Measurements from ENCODE around the gene IKZF1. TPM values are rescaled to one million over a fixed set of nuclear protein-coding genes. Genes with fewer than 3 reads are reported as not detected.

The IKZF1 gene
- polyA plus RNA-seq, 2 donors = 1.0 to 1.1 TPM

DNA sequence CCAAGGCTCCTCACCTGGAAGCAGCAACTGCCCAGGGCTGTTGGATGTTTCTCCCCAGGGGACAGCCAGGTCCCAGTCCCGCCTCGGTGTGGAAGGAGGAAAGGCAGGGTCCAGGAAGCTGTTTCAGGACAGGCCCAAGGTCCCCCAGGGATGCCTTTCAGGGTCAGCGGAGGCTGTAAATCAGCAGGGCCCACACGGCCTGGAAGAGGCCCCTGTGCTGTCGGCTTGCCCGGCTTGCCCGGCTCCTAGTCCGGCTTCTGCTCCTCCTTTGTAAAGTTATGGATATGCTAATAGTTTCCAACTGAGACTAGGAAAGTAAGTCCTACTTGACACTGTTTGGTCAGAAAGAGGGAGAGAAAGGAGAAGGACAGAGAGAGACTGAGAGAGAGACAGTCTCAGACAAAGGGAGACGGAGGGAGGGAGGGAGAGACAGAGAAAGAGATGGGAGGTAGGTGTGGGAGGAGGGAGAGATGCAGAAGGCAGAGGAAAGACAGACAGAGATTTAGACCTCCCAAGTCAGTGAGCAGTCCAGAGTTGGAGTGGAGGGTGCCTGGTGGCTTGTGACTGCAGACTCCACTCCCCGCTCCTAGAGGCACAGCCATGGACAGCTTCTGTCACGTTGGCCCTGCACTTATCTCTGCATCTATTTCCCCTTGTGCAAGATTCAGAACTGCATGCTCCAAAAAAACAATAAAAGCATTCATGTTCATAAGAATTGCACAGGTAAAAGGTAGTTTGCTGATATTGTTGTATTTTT, 10.5 kb downstream of the IKZF1 start:
- Histone ChIP-seq H3K27me3 (ENCODE audit: control insufficient read depth in 1 of 2, insufficient read depth in 2 of 2, low read length in 2 of 2) (peaks cover 0 to 5% of the 10 kb centered on the region in 2 donors), H3K4me1 (ENCODE audit: control insufficient read depth in 2 of 2, insufficient read depth in 2 of 2, low read length in 1 of 2) (no peaks in the 10 kb centered on the region), H3K9me3 (ENCODE audit: control insufficient read depth in 2 of 2, insufficient read depth in 1 of 2, low read depth in 1 of 2, low read length in 1 of 2) (no peaks in the 10 kb centered on the region), H3K36me3 (ENCODE audit: control insufficient read depth in 2 of 2, insufficient read depth in 2 of 2, low read length in 1 of 2) (no peaks in the 10 kb centered on the region), H3K27ac (ENCODE audit: low read depth in 2 of 2, low read length in 1 of 2) (peak overlapping the region; percentile 36 to 38), H3K4me3 (ENCODE audit: low read depth in 1 of 2, low read length in 2 of 2) (no peak overlapping the region)
- 49 to 53% methylated on average over 11 of the region's 11 CpGs for WGBS, 2 donors

DNA sequence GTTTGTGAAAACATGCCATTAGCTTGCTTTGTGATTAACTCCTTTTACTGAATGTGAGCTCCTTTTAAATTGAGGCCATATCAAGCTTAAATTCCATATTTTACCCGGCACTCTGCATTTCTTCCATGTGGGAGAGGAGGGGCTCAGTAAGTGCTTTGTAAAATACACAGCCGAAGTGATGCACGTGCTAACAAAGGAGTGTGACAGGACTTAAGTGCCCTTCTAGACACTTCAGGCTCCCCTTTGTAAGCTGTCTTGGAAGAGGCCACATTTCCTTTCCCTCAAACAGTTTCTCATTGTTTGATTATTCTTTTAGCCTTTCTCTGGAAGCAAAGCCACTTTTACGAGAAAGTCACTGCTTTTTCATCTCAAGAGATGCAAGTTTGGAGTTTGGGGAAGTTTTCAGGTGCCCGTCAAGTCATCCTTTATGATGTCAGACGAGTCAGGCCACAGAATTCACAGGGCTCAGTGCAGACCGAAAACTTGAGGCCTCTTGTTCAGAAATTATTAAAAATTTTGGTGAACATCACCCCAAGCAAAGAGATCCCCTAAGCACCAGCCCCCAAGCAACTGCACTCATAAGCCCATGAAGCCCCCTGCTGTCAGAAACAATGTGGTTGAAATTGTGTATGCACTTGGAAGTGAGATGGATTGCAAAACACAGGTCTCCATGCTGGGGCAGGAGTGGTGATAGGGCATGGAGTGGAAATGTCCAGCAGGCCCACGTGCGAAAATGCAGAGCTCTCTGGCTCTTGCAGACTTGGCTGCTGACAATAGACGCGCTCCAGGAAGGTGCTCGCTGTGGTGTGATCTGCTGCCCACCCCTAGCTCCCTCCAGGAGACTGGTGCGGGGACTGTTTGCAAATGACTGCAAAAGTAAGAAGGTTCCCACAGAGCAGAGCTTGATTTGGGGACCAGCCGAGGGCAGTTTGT, 11.5 kb downstream of the IKZF1 start:
- Histone ChIP-seq H3K4me1 (ENCODE audit: control insufficient read depth in 2 of 2, insufficient read depth in 2 of 2, low read length in 1 of 2) (no peaks in the 10 kb centered on the region), H3K36me3 (ENCODE audit: control insufficient read depth in 2 of 2, insufficient read depth in 2 of 2, low read length in 1 of 2) (no peaks in the 10 kb centered on the region), H3K9me3 (ENCODE audit: control insufficient read depth in 2 of 2, insufficient read depth in 1 of 2, low read depth in 1 of 2, low read length in 1 of 2) (no peaks in the 10 kb centered on the region), H3K27ac (ENCODE audit: low read depth in 2 of 2, low read length in 1 of 2) (peak overlapping the region in 1 of 2 donors; percentile 68), H3K4me3 (ENCODE audit: low read depth in 1 of 2, low read length in 2 of 2) (no peak overlapping the region), H3K27me3 (ENCODE audit: control insufficient read depth in 1 of 2, insufficient read depth in 2 of 2, low read length in 2 of 2) (peaks cover 0 to 5% of the 10 kb centered on the region in 2 donors)
- 50 to 56% methylated on average over 14 of the region's 14 CpGs for WGBS, 2 donors

- Histone ChIP-seq H3K9me3 (ENCODE audit: control insufficient read depth in 2 of 2, insufficient read depth in 1 of 2, low read depth in 1 of 2, low read length in 1 of 2) (no peaks in the 10 kb centered on the region), H3K36me3 (ENCODE audit: control insufficient read depth in 2 of 2, insufficient read depth in 2 of 2, low read length in 1 of 2) (no peaks in the 10 kb centered on the region), H3K4me1 (ENCODE audit: control insufficient read depth in 2 of 2, insufficient read depth in 2 of 2, low read length in 1 of 2) (no peaks in the 10 kb centered on the region), H3K27ac (ENCODE audit: low read depth in 2 of 2, low read length in 1 of 2) (no peak overlapping the region), H3K27me3 (ENCODE audit: control insufficient read depth in 1 of 2, insufficient read depth in 2 of 2, low read length in 2 of 2) (peaks cover 0 to 5% of the 10 kb centered on the region in 2 donors), H3K4me3 (ENCODE audit: low read depth in 1 of 2, low read length in 2 of 2) (no peak overlapping the region)
- 74 to 75% methylated on average over 7 of the region's 7 CpGs for WGBS, 2 donors
Observed at GRCh38 chr7:50317221-50317678, 12.7 kb downstream of the IKZF1 start.

DNA sequence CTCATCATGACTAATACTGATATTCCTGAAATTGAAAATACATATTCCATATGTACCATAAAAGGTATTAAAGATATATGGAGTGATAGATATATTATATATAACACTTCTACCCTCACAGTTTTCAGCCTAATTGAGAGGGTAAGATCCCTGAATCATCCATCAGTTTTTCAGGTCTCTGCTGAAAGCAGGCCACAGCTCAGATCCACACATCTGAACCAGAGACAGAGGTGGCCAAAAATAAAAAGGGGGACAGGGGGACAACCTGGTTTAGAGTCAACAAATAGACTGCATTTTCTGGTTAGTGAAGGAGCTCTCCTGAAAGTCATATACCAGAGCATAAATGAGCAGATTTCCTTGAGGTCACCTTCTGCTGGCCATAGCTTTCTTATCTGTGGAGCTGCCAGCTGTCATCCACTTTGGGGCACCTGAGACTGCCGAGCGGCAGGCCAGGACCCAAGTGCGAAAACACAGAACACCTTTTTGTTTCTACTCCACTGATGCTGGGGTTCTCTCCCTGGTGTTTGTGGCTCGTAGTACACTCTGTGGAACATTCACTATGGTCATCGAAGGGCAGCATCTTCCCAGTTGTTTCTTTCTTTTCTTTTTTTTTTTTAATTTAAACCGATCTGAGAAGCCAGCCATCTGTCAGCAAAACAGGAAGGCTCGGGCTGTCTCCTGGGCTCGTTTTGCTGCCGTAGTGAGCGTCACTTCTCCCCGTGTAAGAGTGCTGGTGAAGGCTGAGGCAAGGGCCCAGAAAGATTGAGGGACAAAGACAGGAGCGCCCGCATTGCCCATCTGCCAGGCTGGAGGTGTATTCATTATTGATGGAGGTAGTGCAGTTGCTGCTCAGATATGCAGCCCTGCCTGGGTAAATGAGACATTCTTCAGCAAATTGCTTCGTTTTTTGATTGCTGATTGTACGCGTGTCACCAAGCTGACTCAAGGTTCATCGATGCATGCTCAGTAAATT, 13.5 kb downstream of the IKZF1 start:
- Histone ChIP-seq H3K4me1 (ENCODE audit: control insufficient read depth in 2 of 2, insufficient read depth in 2 of 2, low read length in 1 of 2) (no peaks in the 10 kb centered on the region), H3K36me3 (ENCODE audit: control insufficient read depth in 2 of 2, insufficient read depth in 2 of 2, low read length in 1 of 2) (no peaks in the 10 kb centered on the region), H3K27ac (ENCODE audit: low read depth in 2 of 2, low read length in 1 of 2) (peak overlapping the region in 1 of 2 donors; percentile 52), H3K4me3 (ENCODE audit: low read depth in 1 of 2, low read length in 2 of 2) (no peak overlapping the region), H3K27me3 (ENCODE audit: control insufficient read depth in 1 of 2, insufficient read depth in 2 of 2, low read length in 2 of 2) (peaks cover 0 to 5% of the 10 kb centered on the region in 2 donors), H3K9me3 (ENCODE audit: control insufficient read depth in 2 of 2, insufficient read depth in 1 of 2, low read depth in 1 of 2, low read length in 1 of 2) (no peaks in the 10 kb centered on the region)
- WGBS, 2 donors = 63 to 74% methylated on average over 17 of the region's 17 CpGs

GRCh38 chr7:50321487-50322067, 17.1 kb downstream of the IKZF1 start:
- no peaks in the 10 kb centered on the region for H3K9me3 ChIP-seq (ENCODE audit: control insufficient read depth in 2 of 2, insufficient read depth in 1 of 2, low read depth in 1 of 2, low read length in 1 of 2)
- H3K4me1 ChIP-seq (ENCODE audit: control insufficient read depth in 2 of 2, insufficient read depth in 2 of 2, low read length in 1 of 2) = no peaks in the 10 kb centered on the region
- no peaks in the 10 kb centered on the region for H3K36me3 ChIP-seq (ENCODE audit: control insufficient read depth in 2 of 2, insufficient read depth in 2 of 2, low read length in 1 of 2)
- 56 to 58% methylated on average over 6 of the region's 6 CpGs for WGBS, 2 donors
- H3K27ac ChIP-seq (ENCODE audit: low read depth in 2 of 2, low read length in 1 of 2) = no peak overlapping the region
- H3K4me3 ChIP-seq (ENCODE audit: low read depth in 1 of 2, low read length in 2 of 2) = no peak overlapping the region
- H3K27me3 ChIP-seq (ENCODE audit: control insufficient read depth in 1 of 2, insufficient read depth in 2 of 2, low read length in 2 of 2) = peaks cover 0 to 8% of the 10 kb centered on the region in 2 donors

GRCh38 chr7:50324113-50324512, 19.6 kb downstream of the IKZF1 start:
- 65 to 81% methylated on average over 3 of the region's 3 CpGs for WGBS, 2 donors
- no peak overlapping the region for H3K27ac ChIP-seq (ENCODE audit: low read depth in 2 of 2, low read length in 1 of 2)
- no peak overlapping the region for H3K4me3 ChIP-seq (ENCODE audit: low read depth in 1 of 2, low read length in 2 of 2)
- peaks cover 0 to 8% of the 10 kb centered on the region in 2 donors for H3K27me3 ChIP-seq (ENCODE audit: control insufficient read depth in 1 of 2, insufficient read depth in 2 of 2, low read length in 2 of 2)
- H3K36me3 ChIP-seq (ENCODE audit: control insufficient read depth in 2 of 2, insufficient read depth in 2 of 2, low read length in 1 of 2) = no peaks in the 10 kb centered on the region
- no peaks in the 10 kb centered on the region for H3K4me1 ChIP-seq (ENCODE audit: control insufficient read depth in 2 of 2, insufficient read depth in 2 of 2, low read length in 1 of 2)
- no peaks in the 10 kb centered on the region for H3K9me3 ChIP-seq (ENCODE audit: control insufficient read depth in 2 of 2, insufficient read depth in 1 of 2, low read depth in 1 of 2, low read length in 1 of 2)

- no peaks in the 10 kb centered on the region for H3K9me3 ChIP-seq (ENCODE audit: control insufficient read depth in 2 of 2, insufficient read depth in 1 of 2, low read depth in 1 of 2, low read length in 1 of 2)
- no peak overlapping the region for H3K4me3 ChIP-seq (ENCODE audit: low read depth in 1 of 2, low read length in 2 of 2)
- peaks cover 0 to 3% of the 10 kb centered on the region in 2 donors for H3K4me1 ChIP-seq (ENCODE audit: control insufficient read depth in 2 of 2, insufficient read depth in 2 of 2, low read length in 1 of 2)
- peaks cover 0 to 3% of the 10 kb centered on the region in 2 donors for H3K27me3 ChIP-seq (ENCODE audit: control insufficient read depth in 1 of 2, insufficient read depth in 2 of 2, low read length in 2 of 2)
- no peak overlapping the region for H3K27ac ChIP-seq (ENCODE audit: low read depth in 2 of 2, low read length in 1 of 2)
- no peaks in the 10 kb centered on the region for H3K36me3 ChIP-seq (ENCODE audit: control insufficient read depth in 2 of 2, insufficient read depth in 2 of 2, low read length in 1 of 2)
- WGBS, 2 donors = 86 to 92% methylated on average over 10 of the region's 10 CpGs
Observed at GRCh38 chr7:50327443-50327842, 22.9 kb downstream of the IKZF1 start.

GRCh38 chr7:50329775-50330174, 25.3 kb downstream of the IKZF1 start:
- H3K4me3 ChIP-seq (ENCODE audit: low read depth in 1 of 2, low read length in 2 of 2) = no peak overlapping the region
- no peaks in the 10 kb centered on the region for H3K9me3 ChIP-seq (ENCODE audit: control insufficient read depth in 2 of 2, insufficient read depth in 1 of 2, low read depth in 1 of 2, low read length in 1 of 2)
- peak overlapping the region in 1 of 2 donors; percentile 34 for H3K27ac ChIP-seq (ENCODE audit: low read depth in 2 of 2, low read length in 1 of 2)
- H3K27me3 ChIP-seq (ENCODE audit: control insufficient read depth in 1 of 2, insufficient read depth in 2 of 2, low read length in 2 of 2) = peaks cover 0 to 3% of the 10 kb centered on the region in 2 donors
- H3K4me1 ChIP-seq (ENCODE audit: control insufficient read depth in 2 of 2, insufficient read depth in 2 of 2, low read length in 1 of 2) = peaks cover 0 to 3% of the 10 kb centered on the region in 2 donors
- H3K36me3 ChIP-seq (ENCODE audit: control insufficient read depth in 2 of 2, insufficient read depth in 2 of 2, low read length in 1 of 2) = no peaks in the 10 kb centered on the region
- 67 to 79% methylated on average over 9 of the region's 9 CpGs for WGBS, 2 donors
